Fibroblast of skin of left biceps (primary cell): Measurements from ENCODE around the gene PTPRD.

ENCODE experiments used
- DNase-seq, 2 experiments: peaks; one replicate each; pipeline ENCODE4 v3.0.0-alpha.2; 2013; ENCODE audit warnings: low read depth in 2 of 2

PTPRD gene

DNA sequence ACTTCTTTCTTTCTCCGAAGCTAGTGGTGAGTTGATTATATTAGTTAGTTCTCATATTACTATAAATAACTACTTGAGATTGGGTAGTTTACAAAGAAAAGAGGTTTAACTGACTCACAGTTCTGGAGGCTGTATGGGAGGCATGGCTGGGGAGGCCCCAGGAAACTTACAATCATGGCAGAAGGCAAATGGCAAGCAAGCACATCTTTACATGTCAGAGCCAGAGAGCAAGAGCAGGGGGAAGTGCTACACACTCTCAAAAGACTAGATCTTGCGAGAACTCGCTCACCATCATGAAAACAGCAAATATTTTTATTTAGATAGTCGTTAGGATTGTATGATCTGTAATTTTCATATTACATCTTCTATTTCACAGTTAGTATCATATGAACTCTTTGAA lies 711.2 kb downstream of the PTPRD start:
- no peak for DNase-seq

DNA sequence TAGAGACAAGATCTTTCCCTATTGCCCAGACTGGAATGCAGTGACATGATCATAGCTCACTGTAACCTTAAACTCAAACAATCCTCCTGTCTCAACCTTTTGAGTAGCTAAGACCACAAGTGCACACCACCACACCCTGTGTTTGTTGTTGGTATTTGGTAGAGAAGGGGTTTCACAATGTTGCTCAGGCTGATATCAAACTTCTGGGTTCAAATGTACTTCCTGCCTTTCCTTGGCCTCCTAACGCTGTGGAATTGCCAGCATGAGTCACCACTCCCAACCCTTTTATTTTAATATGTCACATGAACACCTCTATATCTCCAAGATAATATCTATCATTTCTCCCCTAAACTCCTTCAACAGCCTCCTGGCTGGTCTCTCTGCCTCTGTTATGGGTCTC lies 719.0 kb downstream of the PTPRD start:
- DNase-seq = no peak

DNA sequence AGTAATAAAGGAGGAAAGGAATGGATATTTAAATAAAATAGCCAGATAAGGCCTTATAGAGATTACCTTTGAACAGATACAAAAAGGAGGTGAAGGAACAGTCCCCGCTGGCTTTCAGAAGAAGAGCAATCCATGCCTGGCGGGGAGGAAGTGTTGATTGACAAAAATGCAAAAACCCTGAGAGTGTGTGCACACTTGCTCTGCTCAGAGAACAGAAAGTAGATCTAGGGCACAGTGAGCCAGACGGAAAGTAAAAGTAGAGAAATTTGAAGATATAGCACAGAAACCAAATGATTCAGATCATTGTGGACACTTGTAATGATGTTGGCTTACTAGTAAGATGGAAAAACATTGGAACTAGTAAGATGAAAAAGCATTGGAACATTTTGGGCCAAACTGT lies 720.6 kb downstream of the PTPRD start:
- DNase-seq = no peak

DNA sequence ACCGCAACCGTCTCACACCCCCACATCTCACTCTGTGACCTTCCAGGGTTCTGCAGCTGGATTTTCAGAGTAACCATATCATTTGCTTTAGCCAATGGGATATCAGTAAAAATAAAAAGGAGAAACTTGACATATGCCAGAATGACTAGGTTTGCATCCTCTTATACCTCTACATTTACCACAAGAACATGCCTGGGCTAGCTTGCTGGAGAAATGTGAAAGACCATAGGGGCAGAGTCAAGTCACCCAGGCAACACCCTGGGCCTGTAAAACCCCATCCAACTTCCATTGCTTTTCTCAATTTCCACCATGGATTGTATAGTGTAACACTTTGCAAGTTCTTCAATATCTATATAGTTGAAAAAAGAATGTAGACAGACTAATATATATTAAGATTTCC lies 731.1 kb downstream of the PTPRD start:
- no peak for DNase-seq

DNA sequence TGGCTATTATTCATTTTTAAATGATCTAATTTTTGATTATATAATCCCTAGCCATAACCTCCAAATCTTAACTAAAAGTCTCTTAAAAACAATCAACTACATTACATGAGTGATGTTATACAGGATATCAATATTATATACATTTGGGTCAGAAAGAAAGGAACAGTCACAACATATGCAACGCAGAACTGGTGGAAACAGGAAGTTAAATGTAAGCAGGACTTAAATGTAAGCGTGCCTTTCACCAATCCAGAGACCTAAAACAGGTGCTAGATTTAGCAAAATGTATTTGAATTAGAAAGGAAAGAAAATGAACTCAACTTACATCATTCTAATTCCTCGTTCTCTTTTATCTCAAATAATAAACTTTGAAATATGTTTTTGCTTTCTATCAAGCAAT lies 738.5 kb downstream of the PTPRD start:
- no peak for DNase-seq

DNA sequence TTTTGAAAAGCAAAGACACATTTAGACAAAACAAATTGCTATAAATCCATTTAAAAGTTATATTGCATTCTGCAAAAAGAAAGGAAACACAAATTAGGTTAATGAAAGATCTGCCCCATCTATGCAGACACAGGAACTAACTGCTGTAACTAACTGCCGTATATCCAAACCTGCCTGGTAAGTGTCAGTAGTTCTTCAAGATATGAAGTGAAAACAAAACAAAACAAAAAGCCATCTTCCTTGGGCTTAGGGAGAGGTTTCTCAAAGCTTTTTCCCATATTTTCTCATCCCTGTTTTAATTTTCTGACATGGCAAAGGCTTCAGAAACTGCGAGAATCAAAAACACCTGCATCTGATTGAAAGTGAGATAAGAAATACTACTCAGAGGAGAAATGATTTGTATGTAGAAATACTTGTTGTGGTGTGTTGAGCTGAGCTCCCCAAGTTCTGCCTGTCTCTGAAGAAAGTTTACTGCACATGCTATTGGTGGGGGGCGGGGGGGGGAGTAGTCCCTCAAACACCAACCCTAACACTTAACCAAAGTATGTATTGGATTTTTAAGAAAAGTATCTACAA lies 750.5 kb downstream of the PTPRD start:
- DNase-seq = no peak

DNA sequence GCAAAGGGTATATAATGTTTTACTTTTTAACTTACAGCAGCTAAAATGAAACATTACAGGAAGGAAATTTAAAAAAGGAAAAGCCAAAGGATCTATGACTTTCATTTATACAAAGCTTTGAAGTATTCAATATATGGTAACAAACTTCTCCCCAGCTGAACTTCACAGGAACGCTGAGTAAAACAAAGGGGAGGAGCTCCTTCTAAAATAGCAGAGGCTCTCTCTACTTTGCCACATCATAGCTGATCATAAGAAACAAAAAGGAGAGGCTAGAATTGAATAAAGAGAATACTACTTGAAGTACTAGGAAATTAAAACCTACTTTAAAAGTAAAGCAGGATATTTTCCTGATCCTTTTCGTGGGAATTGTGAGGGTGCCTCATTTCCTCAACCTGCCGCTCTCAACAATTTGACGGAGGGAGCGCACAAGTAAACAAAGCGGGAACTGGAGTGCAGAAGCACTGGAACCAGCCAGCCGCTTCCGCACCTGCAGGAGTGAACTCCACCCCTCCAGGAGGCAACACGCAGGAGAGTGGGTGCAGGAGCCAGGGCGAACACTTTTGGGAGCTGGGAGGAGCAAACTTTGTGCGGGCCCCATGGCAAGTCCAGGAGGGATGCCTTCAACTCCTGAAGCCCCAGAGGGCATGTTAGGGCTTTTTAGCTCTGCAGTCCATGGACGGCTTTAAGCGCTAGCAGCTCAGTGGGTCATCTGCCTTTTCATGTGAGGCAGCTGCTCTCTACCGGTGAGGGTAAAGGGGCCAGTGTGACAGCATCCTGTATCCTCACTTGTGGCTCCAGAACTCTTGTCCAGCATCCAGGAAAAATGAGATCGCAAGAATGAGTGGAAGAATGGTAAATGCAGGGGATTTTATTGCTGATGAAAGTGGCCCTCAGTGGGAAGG lies 757.4 kb downstream of the PTPRD start:
- no peak for DNase-seq

DNA sequence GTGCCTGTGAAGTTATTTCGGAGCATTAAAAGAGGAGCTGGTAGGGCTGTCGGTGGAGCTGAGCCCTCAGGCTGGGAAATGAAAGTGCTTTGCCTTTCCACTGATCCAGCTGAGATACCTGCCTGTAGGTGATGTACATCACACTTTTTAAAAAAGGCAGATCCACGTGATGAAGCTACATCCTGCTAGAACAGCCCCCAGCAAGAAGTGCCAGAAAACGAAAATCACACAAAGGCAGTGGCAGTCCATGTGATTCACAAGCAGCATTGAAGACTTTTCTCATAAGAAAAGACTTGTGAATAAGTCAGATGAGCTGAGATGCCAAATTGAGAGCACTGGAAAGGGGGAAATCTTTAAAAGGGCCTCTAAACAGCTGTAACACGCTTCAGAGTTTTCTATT lies 765.1 kb downstream of the PTPRD start:
- DNase-seq = no peak

DNA sequence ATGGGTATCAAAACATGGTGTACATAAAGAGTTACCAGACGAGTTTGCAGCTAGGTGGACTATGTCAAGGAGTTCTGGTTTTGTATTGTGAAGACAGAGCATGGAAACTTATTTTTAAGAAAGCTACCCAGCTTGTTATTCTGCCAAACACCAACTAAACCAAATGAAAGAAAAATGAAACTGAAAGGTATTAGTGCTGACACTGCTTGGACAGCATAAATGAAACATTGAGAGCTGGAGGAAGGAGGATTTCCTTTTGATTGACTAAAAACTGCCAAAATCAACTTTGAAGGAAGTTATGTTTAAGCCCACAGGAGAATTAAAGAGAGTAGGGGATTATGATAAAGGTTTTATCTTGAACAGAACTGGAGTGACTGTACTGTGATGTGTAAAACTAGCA lies 766.2 kb downstream of the PTPRD start:
- no peak for DNase-seq

DNA sequence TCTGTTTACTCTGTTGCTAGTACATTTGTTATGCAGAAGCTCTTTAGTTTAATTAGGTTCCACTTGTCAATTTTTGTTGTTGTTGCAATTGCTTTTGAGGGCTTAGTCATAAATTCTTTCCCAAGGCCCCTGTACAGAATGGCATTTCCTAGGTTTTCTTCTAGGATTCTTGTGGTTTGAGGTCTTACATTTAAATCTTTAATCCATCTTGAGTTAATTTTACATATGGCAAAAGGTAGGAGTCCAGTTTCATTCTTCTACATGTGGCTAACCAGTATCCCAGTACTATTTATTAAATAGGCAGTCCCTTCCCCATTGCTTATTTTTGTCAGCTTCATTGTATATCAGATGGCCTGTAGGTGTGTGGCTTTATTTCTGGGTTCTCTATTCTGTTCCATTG lies 792.4 kb downstream of the PTPRD start:
- peak; percentile 13 to 14 for DNase-seq

DNA sequence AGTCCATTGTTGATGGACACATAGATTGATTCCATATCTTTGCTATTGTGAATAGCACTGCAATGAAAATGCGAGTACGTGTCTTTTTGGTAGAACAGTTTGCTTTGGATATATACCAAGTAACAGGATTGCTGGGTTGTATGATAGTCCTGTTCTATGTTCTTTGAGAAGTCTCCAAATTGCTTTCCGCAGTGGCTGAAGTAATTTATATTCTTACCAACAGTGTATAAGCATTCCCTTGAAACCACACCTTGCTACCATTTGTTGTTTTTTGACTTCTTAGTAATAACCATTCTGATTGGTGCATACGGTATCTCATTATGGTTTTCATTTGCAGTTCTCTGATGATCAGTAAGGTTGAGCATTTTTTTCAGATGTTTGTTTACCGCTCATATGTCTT lies 792.9 kb downstream of the PTPRD start:
- DNase-seq = no peak

DNA sequence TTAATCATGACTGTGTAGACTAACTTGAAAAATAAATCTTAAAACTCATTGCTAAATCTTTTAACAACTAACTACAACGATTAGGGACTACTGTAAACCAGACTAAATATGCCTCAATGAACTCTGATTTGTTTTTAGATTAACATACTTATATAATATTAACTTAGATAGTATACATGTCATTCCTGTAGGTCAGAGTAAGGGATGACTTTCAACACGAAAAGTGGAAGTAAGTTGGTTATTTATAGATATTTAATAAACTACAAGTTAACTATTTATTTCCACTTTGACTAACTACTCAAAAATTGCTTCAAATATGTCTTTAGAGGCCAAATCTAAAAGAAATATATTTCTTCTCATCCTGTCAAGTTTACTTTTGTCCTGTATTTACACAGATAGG lies 795.6 kb downstream of the PTPRD start:
- DNase-seq = no peak

DNA sequence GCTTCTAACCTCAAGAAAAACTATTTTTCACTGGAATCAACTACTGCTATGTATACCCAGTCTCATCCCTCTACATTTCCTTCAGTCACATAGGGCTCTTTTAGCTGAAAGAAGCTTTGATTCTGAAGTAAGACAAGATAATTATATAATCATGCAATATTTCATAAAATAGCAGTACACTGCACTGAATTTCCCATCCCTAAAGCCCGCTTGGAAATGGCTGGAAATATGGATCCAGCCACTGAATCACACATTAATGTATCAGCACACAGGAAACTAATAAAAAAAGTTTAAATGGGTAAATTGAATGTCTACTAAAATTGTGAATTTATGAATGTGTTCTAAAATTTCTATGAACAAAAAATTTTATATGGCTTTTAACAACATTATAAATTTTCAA lies 808.7 kb downstream of the PTPRD start:
- DNase-seq = no peak

DNA sequence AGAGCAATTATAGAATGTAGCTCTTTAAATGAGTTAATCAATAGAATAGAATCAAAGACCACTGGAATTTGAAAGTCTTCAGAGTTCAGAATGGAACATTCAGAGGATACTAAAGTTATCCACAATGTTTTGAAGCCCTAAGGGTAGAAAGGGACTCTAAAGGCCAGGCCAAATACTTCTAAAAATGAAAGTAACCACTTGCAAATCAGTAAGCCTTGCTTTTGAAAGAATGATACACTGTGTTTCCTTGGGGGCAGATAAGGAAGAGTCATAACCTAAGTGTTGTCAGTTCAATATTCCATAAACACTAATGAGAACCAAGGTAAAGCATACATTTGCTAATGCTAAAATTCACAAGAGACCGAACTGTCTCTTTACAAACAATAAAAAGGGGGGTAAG lies 813.5 kb downstream of the PTPRD start:
- DNase-seq = no peak

DNA sequence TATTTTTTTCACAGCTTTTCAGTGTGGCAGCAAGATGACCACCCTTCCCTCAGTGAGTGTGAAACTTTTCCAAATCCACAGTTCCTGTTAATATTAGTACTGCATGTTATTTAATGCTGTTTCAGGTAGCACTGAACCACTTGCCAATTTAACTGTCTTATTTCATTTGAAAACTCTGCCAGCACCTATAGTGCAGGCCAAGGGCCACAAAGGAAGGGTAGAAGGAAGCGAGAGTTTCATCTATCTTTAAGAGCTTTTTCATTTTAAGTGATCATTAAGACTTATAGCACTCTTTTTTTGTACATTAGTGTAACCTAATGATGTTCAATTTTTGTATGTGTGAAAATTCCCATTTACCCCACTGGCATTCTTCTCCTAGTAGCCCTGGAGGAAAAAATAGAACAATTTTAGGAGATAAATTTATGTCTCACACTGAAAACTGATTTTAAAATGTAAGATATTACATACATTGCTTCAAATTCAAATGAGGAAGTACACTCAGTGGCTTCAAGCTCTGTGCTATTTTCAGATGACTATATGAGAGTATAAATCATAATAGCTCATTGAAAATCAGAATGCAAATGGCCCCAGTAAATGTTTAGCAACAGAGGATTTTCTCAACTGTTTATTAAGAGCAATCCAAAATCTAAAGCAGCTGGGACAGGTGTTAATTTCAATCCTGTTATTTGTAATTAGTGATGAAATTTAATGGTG lies 820.5 kb downstream of the PTPRD start:
- no peak for DNase-seq

DNA sequence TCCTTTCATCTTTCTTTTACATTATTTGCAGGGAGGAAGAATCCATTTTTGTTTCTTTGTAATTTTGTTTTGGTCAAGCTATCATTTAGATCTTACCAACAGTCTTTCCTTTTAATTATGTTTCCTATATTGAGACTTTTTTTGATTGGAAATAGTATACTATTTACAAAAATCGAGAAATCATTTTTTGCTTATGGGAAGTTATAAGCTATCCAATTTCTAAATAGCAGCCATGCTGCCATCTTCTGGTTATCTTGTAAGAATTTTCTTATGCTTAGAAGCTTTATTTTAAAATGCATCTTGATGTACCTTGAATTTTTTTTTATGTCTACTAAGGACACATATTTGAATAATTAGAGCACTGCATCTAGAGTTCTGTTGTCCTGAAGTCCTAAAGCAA lies 821.2 kb downstream of the PTPRD start:
- DNase-seq = no peak

DNA sequence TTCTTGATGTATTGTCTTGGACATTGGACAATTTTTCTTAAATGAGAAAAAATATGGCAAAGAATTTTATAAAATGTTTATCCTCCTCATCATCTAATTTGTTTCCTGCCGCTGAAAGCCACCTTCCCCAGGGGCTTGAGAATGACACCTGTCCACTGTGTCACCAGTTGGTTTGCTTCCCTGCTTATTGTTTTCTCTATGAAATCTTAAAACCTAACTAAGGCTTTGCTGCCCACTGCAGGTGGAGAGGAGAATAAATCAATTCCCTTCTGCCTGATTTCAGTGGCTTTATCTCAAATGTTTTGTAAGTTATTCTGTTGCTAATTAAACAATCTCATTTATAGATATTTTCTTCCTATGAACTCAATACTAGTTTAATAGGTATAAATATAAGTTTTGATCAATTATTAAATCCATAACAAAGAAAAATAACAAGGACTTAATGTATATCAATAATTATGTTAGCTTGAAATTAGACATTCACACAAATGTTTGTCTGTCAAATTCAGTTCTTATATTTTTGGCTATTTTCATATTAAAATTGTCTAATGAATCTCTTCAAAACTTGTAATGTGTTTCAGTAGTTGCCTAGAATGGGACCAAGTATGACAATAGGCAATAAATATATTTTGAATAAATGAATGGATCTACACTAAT lies 822.5 kb downstream of the PTPRD start:
- no peak for DNase-seq

DNA sequence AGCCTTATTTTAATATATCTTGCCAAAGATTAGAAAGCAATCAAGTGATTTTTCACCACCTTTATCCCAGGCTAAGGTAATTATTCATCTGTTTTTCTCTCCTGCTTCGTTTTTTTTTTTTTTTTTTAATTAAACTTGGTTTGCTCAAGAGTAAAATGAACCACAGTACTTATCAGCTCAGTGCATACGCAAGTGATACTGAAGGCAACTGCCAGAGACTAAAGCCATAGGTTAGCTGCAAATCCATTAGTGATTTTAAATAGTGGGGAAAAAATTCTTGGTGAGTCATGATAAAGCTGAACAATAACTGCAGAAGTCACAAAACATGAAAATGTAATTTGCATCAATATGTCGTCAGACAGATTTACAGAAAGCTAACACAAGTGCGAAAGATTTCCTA lies 829.1 kb downstream of the PTPRD start:
- no peak for DNase-seq

DNA sequence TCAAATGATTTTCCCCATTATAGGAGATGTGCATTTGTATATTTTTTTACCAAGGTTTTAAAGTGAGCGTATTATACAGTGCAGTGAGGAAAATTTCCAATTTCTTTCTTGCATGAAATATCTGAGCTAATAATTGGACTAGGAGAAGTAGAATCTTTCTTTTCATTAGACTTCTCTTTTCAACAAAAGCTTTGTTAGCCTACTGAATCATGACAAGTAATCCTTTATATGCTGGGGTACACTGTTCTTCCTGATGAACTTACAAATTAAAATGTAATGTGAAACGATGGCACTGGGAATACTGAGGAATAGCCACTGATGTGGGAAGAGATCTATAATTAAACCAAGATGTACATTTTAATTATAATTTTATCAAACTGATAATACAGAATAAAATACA lies 829.6 kb downstream of the PTPRD start:
- DNase-seq = no peak

DNA sequence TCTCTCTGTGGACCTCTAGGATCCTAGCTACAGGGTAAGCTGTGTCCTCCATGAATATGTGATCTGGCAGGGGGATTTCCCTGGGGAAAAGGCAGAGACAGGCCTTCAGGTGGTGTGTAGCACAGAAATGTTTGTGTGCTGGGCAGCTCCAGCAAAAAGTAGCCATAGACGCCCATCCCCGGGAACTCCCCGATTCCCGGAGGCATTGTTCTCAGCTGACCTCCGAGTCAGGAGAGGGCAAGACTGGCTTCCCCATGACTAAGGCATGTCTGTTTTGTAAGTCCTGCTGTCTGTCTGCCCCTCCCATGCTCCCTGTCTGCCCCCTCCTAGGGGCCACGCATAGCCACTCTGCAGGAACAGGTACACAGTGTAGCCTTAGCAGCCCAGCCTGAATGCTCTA lies 834.5 kb downstream of the PTPRD start:
- DNase-seq = no peak

DNA sequence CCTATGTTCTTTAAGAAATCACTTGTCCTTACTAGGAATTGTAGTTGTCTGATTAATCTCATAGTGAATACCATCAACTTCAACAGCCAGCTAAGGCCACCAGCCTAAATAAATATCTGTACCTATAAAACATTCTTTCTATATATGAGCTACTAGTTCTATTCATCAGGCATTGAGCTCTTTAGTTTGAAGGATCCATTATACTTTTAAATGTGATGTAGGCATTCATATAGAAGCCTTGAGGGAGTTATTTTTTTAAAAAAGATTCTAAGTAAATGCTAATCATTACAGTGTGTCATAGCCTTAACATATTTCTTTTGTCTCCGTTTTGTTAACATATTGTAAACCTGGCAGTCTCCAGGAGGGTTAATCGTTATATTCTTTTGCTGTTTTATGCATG lies 838.3 kb downstream of the PTPRD start:
- DNase-seq = no peak

DNA sequence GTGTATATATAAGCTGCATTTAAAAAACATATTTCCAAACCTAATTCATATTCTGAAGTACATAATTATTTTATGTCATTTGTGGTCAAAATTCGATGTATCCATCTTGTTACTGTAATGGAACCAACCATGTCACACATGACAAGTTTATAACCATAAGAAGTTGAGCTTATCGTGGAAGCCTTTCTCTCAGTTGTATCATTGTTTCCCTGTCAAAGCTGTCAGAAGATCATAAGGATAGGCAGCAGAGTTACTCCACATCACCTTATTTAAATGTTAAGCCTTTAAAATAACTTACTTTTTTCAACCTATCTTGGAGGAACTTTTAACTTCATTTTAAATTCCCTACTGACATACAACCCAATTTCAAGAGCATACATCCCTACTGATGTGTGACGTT lies 841.5 kb downstream of the PTPRD start:
- no peak for DNase-seq

DNA sequence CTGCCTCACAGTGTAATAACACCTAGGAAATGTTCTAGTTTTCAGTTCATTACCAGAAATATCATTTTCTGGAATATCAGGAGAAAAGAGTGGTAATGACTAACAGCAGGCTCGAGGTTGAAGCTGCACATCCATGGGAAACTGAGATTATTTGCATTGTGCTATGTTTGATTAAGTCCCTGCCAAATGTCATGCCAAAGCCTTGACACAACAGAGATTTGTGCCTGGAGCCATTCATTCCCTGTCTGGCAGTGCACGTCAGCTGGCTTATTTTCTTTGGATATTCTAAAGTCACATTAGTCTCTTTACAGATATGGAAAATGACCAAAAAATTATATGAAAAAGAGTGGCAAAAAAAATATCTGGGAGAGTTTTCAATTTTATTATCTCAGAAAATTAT lies 848.0 kb downstream of the PTPRD start:
- DNase-seq = no peak
